ENCODE measurements around the gene KCP. TPM values are rescaled to one million over a fixed set of nuclear protein-coding genes. Genes with fewer than 3 reads are reported as not detected.
A peak's percentile ranks its signal among the peaks of the same experiment; 100 is the strongest.

The KCP gene
- total RNA-seq, 1 experiment from 2014 or later: 9.9 TPM

- peaks cover 25% of the 10 kb centered on the region for H3K4me1 ChIP-seq (replicated peaks; ENCODE audit: insufficient read depth)
- ChIA-PET POLR2A (ENCODE audit: unreplicated experiment) (no interaction called here), CTCF (interaction anchor here (0.6 kb wide), 2 partner anchors 51 to 160 kb away, joined by 3 to 4 read pairs; no protein-coding TSS in a partner anchor)
- no peaks in the 10 kb centered on the region for H3K27me3 ChIP-seq (ENCODE audit: insufficient read depth, low read depth)
- H2AFZ ChIP-seq: no peak overlapping the region
- H3K4me2 ChIP-seq: no peak overlapping the region
- no peak overlapping the region for H3K4me3 ChIP-seq
- H3F3A ChIP-seq (ENCODE audit: insufficient read depth, low read depth): peaks cover 33% of the 10 kb centered on the region
- no peaks in the 10 kb centered on the region for H4K20me1 ChIP-seq (ENCODE audit: insufficient read depth)
- H3K27ac ChIP-seq: no peak overlapping the region
- TF ChIP-seq, protein P1, sequence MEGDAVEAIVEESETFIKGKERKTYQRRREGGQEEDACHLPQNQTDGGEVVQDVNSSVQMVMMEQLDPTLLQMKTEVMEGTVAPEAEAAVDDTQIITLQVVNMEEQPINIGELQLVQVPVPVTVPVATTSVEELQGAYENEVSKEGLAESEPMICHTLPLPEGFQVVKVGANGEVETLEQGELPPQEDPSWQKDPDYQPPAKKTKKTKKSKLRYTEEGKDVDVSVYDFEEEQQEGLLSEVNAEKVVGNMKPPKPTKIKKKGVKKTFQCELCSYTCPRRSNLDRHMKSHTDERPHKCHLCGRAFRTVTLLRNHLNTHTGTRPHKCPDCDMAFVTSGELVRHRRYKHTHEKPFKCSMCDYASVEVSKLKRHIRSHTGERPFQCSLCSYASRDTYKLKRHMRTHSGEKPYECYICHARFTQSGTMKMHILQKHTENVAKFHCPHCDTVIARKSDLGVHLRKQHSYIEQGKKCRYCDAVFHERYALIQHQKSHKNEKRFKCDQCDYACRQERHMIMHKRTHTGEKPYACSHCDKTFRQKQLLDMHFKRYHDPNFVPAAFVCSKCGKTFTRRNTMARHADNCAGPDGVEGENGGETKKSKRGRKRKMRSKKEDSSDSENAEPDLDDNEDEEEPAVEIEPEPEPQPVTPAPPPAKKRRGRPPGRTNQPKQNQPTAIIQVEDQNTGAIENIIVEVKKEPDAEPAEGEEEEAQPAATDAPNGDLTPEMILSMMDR (conservative IDR thresholded peaks at IDR 0.05): no peak
- no peak for TF ChIP-seq EZH2 (IDR thresholded peaks at IDR 0.05; ENCODE audit: low read depth)
- DNase-seq: no peak
- intact Hi-C loops (cut with micrococcal nuclease; ENCODE audit: unreplicated experiment): loop anchor here (5.0 kb wide), 1 partner anchor 407 kb away; the partner anchor contains the start of gene METTL2B
- no peaks in the 10 kb centered on the region for H3K9me3 ChIP-seq (ENCODE audit: insufficient read depth, low read depth)
- no peaks in the 10 kb centered on the region for H3K9me2 ChIP-seq (ENCODE audit: insufficient read depth)
- H3K79me2 ChIP-seq (ENCODE audit: low read depth): peaks cover 11% of the 10 kb centered on the region; the same call in 1 of the 2 replicates
- H3K36me3 ChIP-seq (ENCODE audit: low read depth): no peaks in the 10 kb centered on the region
- no TSS peak for BruUV-seq (replicated peaks)
Measured at GRCh38 chr7:128884561-128885369, 25.7 kb downstream of the KCP start.

- CTCF ChIA-PET: interaction anchor here (0.6 to 1.8 kb wide), 8 partner anchors 9 to 457 kb away, joined by 3 to 12 read pairs (median 4); partner anchors contain the start of gene ATP6V1F
- no peaks in the 10 kb centered on the region for H3K36me3 ChIP-seq (ENCODE audit: low read depth)
- intact Hi-C loops (cut with micrococcal nuclease; ENCODE audit: unreplicated experiment): loop anchor here (1.0 to 5.0 kb wide), 3 partner anchors 207 to 407 kb away; partner anchors contain the start of gene METTL2B
Measured at GRCh38 chr7:128883622-128884448, 26.7 kb downstream of the KCP start.

More at GRCh38 chr7:128883622-128884448, 26.7 kb downstream of the KCP start:
- H3K9me2 ChIP-seq (ENCODE audit: insufficient read depth): no peaks in the 10 kb centered on the region
- peaks cover 11% of the 10 kb centered on the region; the same call in 1 of the 2 replicates for H3K79me2 ChIP-seq (ENCODE audit: low read depth)
- no peaks in the 10 kb centered on the region for H3K27me3 ChIP-seq (ENCODE audit: insufficient read depth, low read depth)
- POLR2A ChIA-PET (ENCODE audit: unreplicated experiment): interaction anchor here (0.6 kb wide), 1 partner anchor 54 kb away, joined by 3 read pairs; no protein-coding TSS in a partner anchor
- H3K27ac ChIP-seq: no peak overlapping the region
- H2AFZ ChIP-seq: no peak overlapping the region
- peak in 1 of 2 experiments; percentile 84 for DNase-seq
- no TSS peak for BruUV-seq (replicated peaks)
- no peaks in the 10 kb centered on the region for H3K9me3 ChIP-seq (ENCODE audit: insufficient read depth, low read depth)
- no peak overlapping the region for H3K4me2 ChIP-seq
- no peaks in the 10 kb centered on the region for H4K20me1 ChIP-seq (ENCODE audit: insufficient read depth)
- no peak for TF ChIP-seq EZH2 (IDR thresholded peaks at IDR 0.05; ENCODE audit: low read depth)
- TF ChIP-seq, protein P1 (conservative IDR thresholded peaks at IDR 0.05): peak; percentile 96
- H3K4me3 ChIP-seq: no peak overlapping the region
- H3K4me1 ChIP-seq (replicated peaks; ENCODE audit: insufficient read depth): peaks cover 17% of the 10 kb centered on the region
- peaks cover 28% of the 10 kb centered on the region for H3F3A ChIP-seq (ENCODE audit: insufficient read depth, low read depth)

All from PC-9 (cell line).